ENCODE data around the gene IKZF2. TPM values are rescaled to one million over a fixed set of nuclear protein-coding genes. Genes with fewer than 3 reads are reported as not detected.

The IKZF2 gene
- total RNA-seq, 1 experiment from 2014 or later = 1.6 TPM

- no peak overlapping the region for H3K9ac ChIP-seq (ENCODE audit: low read length)
- intact Hi-C loops (cut with micrococcal nuclease) = no loop called here
- H2AFZ ChIP-seq (ENCODE audit: low read depth, low read length, poor library complexity, severe bottlenecking) = peak overlapping the region; percentile 100
- H3K9me2 ChIP-seq (ENCODE audit: insufficient read depth) = no peaks in the 10 kb centered on the region
- TF ChIP-seq ATF3 (IDR thresholded peaks at IDR 0.05) (no peak), EZH2 (IDR thresholded peaks at IDR 0.05) (no peak), YY1 (IDR thresholded peaks at IDR 0.05; ENCODE audit: extremely low read depth, insufficient replicate concordance, low read depth, low read length) (no peak), REST (IDR thresholded peaks at IDR 0.05; ENCODE audit: low read depth) (no peak), FOSL1 (IDR thresholded peaks at IDR 0.05; ENCODE audit: low read depth) (no peak), POLR2A (IDR thresholded peaks at IDR 0.05; ENCODE audit: borderline replicate concordance, extremely low read depth, insufficient read depth, insufficient read length) (no peak), SRF (IDR thresholded peaks at IDR 0.05; ENCODE audit: low read depth) (no peak), POLR2AphosphoS5 (IDR thresholded peaks at IDR 0.05; ENCODE audit: low read depth, low read length) (no peak), ELF1 (IDR thresholded peaks at IDR 0.05; ENCODE audit: borderline replicate concordance, low read depth) (no peak), CTCF (IDR thresholded peaks at IDR 0.05 in 2 of 3, conservative IDR thresholded peaks at IDR 0.05 in 1 of 3; ENCODE audit: borderline replicate concordance in 1 of 3, insufficient read depth in 1 of 3, low read depth in 2 of 3, low read length in 2 of 3) (no peak), EGR1 (IDR thresholded peaks at IDR 0.05; ENCODE audit: low read depth) (no peak), EZH2phosphoT487 (IDR thresholded peaks at IDR 0.05; ENCODE audit: borderline replicate concordance) (no peak), CEBPB (IDR thresholded peaks at IDR 0.05; ENCODE audit: low read depth) (no peak), SP1 (IDR thresholded peaks at IDR 0.05; ENCODE audit: low read depth) (no peak)
- DNase-seq (ENCODE audit: low read depth, low spot score) (no peak), ATAC-seq (no peak)
- no peaks in the 10 kb centered on the region for H3K79me2 ChIP-seq (ENCODE audit: insufficient read depth, low read length)
- no peaks in the 10 kb centered on the region for H3K27me3 ChIP-seq (ENCODE audit: insufficient read depth, low read length)
- ChIA-PET POLR2A (interaction anchor here (0.6 kb wide), 1 partner anchor 167 kb away, joined by 3 read pairs; no protein-coding TSS in a partner anchor), RAD21 (ENCODE audit: low non-redundant PET in 1 of 2, low total read pairs in 2 of 2, uncharacterized antibody in 2 of 2, unreplicated experiment in 2 of 2) (no interaction called here), CTCF (no interaction called here)
- H3K36me3 ChIP-seq (ENCODE audit: control insufficient read depth in 1 of 2, insufficient read depth in 2 of 2, low read length in 2 of 2) = no peaks in the 10 kb centered on the region
- H3K4me2 ChIP-seq (ENCODE audit: low read length) = peak overlapping the region; percentile 86
- H3K27ac ChIP-seq (ENCODE audit: low read depth, low read length) = no peak overlapping the region
- H3K4me3 ChIP-seq (replicated peaks in 1 of 2; ENCODE audit: low read depth in 1 of 2, low read length in 2 of 2) = peak overlapping the region; percentile 62 to 63; a peak in 3 of 4 replicates
- no peaks in the 10 kb centered on the region for H4K20me1 ChIP-seq (ENCODE audit: insufficient read depth)
- BruUV-seq (replicated peaks) = no TSS peak
- no peaks in the 10 kb centered on the region for H3K9me3 ChIP-seq (ENCODE audit: control insufficient read depth in 1 of 2, insufficient read depth in 1 of 2, low read depth in 1 of 2, low read length in 2 of 2)
- H3K4me1 ChIP-seq (ENCODE audit: control insufficient read depth in 1 of 2, insufficient read depth in 2 of 2, low read length in 2 of 2) = peaks cover 0 to 13% of the 10 kb centered on the region in 2 experiments; a peak in 3 of 4 replicates
Measured at GRCh38 chr2:213150315-213151097, 906 bp downstream of the IKZF2 start.
